Right forelimb (tissue), 1 donor: ENCODE data around the gene GLCE.
"Not testable (repeated sequence)": the region's sequence is repeated elsewhere in the genome, so short reads cannot be mapped to it uniquely, and the experiment has no call there.

Experiments
- DNase-seq: peaks from one replicate; pipeline ENCODE4 v3.0.0-alpha.2; 2018

GLCE gene

DNA sequence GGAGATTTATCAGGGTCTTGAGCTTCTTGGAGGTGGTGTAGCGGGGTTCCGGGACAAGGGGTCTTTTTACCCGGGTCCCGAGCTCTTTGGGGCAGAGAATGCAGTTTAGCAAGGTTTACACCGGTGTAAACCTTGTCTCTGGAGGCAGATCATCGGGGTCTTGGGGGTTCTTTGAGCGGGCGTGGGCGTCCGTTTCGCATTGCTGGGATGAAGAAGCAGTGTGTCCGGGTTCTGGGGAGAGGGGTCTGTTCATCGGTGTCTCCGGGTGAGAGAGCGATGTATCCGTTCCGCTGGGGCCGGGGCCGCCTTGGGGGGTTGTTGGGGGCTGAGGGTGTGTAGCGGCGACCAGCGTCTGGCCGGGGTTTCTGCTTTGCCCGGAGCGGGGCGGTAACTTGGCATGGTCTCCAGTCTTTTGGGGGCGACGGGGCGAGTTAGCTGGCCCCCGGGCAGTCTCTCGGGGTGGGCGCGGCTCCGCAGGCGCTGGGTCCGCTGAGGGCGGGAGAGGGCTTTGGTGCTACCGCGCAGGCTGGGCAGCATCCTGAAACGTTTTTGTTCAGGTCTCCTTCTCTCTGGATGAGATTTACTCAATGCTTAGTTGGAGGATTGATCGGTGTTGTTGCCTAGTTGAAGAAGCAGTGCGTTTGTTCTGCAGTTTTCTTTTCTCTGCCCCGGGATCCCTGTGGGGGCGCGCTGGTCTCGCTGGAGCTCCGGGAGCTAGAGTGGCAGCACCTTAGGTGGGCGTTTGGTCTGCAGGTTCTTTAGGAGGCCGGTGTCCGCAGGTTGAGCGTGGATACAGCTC, 843 bp downstream of the GLCE start:
- DNase-seq, result peak; percentile 65

DNA sequence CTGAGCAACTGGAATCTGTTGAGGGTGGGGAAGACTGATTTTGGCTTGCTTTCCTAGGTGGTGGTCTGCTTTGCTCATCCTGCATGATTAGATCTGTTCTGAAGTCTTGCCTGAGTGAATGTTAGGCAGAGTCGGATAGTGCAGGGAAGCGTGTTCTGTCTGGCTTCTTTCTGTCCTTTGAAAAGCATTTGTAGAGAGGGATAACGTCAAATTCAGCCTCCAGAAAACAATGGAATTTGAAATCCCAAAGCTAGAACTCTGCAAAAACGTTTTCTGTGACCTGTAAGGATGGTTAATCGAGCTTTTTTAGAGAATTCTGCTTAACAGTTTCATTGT, 1.4 kb downstream of the GLCE start:
- DNase-seq, result no peak

DNA sequence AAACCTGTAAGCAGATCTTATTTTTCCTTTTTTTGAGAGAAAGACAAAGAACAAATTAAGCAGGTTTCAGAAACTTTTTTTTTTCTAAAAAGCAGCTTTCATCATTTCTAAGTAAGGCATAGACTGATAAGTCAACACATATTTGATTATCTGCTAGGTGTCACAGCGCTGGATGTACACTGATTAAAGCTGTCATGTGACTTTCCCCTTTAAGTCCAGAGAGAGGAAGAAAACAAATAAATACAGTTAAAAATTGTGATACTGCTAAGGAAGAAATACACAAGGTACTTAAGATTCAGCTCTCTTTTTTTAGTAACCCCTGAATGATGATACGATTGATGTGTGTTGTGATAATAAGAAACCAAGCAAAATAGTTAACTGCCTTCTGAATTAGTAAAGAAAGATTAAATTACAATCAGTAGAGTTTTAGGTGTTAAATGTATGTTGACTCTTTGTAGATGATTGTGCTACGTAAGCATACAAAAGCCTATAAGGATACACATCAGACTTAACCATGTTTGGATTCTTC, 2.8 kb downstream of the GLCE start:
- no peak for DNase-seq

DNA sequence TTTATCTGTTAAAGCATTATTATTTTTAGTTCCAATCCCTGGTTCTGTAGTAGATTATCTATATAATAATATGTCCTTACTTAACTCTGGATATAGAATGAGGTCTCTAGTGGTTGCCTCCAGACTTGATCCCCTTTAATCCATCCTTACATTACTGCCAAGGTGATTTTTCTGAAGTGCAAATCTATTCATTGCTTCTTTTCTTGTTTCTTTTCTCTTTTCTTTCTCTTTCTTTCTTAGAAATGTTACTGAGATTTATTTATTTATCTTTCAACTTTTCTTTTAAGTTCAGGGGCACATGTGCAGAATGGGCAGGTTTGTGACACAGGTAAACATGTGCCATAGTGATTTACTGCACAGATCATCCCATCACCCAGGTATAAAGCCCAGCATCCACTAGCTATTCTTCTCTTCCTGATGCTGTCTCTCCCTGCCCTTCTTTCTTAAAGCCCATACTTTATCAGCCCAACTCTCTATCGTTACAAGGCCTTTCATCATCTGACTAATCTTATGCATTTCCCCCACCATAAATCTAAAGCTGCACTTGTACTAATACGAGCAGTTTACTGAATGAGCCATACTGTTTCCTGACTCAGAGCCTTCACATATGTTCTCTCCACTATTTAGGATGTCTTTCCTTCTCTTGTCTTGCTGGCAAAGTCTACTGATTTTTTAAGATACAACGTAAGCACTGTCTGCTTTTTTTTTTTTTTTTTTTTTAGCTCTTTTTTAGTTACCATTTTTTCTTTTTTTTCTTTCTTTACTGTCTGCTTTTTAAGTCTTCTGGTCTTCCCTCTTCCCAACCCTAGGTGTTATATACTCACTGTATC, 4.6 kb downstream of the GLCE start:
- DNase-seq, result no peak

DNA sequence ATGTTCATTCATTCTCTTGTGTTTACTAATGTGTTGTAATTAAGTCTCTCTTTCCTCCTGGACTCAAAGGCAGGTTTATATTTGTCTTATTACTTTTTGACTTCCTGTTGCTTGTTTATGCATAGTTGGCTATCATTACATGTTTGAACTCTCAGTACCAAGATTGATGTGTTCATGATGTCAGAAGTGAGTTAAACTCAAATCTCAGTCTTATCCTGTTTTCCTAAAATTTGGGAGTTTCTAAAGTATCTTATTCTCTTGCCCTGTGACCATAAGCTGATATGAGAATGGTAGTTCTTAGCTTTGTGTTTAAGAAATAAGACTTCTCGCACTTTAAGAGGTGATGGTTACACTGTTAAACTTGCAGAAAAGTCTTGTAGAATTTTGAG, 5.2 kb downstream of the GLCE start:
- DNase-seq, result no peak

DNA sequence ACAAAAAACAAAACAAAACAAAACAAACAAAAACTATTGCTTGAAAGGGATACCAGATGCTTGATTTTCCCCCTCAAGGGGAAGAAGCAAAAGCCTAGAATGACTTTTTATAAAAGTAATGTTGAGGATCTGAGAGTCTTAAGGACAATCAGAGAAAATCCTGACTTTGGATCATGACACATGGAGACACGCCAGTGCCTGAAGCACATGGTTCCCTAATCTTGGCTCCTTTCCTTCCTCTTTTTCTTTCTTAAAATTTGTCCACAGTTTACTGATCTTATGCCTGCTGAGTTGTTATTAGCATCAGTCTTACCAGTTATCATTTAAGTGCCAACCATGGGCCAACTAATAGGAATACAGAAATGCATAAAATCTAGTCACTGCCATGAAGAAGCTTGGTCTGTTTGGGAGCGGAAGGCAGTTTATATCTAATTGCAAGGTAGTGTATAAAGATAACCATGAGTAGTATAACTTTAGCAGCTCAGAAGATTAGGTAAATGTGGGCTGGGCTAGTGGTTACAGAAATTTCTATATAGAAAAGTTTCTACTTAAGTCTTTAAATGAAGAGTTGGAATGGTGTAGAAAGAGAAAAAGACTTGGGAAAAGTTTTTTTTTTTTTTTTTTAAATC, 6.9 kb downstream of the GLCE start:
- DNase-seq, result no peak

DNA sequence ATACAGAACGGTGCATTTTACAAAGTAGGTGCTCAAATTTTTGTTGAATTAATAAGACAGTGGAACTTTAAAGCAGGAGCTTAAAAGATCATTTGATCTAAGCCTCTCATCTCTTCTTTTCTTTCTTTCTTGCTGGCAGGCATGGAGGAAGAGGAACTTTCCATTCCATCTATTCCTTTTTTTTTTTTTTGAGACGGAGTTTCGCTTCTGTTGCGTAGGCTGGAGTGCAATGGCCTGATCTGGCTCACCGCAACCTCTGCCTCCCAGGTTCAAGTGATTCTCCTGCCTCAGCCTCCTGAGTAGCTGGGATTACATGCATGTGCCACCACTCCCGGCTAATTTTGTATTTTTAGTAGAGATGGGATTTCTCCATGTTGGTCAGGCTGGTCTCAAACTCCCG, 7.9 kb downstream of the GLCE start:
- not testable (repeated sequence) for DNase-seq

DNA sequence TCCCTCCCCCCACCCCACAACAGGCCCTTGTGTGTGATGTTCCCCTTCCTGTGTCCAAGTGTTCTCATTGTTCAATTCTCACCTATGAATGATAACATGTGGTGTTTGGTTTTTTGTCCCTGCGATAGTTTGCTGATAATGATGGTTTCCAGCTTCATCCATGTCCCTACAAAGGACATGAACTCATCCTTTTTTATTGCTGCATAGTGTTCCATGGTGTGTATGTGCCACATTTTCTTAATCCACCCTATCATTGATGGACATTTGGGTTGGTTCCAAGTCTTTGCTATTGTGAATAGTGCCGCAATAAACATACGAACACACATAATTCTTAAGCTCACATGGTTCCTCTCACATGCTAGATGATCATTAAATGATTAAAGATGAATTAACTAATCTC, 9.1 kb downstream of the GLCE start:
- not testable (repeated sequence) for DNase-seq

DNA sequence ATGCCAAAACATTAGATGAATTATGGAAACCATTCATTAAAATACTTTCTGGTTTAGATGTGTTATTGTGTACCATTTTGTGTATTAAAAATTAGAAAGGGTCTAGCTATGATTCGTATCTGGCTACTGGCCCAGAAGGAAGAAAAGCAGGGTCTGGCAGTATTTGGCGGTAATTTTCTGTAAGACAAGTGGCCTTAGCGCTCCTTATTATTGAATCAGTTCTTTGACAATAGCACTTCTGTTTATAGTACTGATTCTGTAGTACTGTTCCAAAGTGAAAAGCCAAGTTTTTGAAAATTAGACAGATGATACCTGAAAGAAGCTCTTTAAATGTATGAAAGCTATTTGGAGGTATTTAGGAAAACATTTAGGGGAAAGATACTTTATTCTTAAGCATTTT, 10.2 kb downstream of the GLCE start:
- DNase-seq, result no peak

DNA sequence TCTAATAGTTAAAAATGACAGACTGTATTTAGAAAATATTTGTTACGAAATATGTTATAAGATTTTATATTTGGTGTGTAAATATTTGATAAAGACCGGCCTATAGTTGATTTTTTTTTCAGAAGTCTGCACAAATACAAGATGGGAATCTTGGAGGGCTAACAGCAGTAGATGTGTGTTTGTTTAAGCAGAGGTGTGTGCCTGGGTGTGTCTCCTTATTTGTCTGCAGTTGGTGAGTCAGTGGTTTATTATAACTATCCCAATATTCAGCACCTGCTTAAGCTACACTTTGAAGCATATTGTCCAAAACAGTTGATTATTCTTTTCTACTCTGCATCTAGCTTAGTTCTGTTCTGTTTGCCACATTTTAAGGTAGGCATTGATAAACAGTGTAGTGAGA, 12.4 kb downstream of the GLCE start:
- no peak for DNase-seq

DNA sequence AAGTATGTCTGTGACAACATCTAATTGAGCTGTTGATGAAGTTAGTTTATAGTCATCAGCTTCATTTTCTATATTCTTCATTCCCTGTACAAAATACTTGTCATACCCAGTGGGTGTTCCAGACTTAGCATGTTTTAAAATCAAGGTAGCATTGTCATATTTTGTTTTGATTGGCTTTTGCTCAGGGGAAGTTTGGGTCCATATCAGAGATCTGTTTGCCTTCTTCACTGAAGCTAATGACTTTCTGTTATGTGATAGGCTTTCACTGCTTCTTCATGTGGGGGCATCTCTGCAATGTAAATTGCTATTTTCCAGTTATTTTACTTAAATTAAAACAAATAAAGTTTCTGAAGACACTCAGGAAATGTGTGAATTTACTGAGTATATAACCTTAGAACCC, 15.1 kb downstream of the GLCE start:
- no peak for DNase-seq

DNA sequence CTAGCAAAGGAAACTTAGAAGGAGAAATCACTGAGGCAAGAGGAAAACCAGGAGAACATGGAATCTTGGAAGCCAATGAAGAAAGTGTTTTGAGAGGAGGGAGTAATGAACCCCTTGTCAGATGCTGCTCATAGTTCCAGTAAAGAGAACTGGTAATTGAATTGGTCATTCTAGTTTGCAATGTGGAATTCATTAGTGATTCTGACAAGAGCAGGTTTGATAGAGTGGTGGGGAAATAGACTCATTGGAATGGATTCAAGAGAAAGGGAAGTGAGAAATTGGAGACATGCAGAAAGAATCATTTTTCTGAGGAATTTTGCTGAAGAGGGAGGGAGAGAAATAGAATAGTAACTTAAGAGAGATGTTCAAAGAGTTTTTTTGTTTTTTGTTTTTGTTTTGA, 21.0 kb downstream of the GLCE start:
- DNase-seq, result no peak

DNA sequence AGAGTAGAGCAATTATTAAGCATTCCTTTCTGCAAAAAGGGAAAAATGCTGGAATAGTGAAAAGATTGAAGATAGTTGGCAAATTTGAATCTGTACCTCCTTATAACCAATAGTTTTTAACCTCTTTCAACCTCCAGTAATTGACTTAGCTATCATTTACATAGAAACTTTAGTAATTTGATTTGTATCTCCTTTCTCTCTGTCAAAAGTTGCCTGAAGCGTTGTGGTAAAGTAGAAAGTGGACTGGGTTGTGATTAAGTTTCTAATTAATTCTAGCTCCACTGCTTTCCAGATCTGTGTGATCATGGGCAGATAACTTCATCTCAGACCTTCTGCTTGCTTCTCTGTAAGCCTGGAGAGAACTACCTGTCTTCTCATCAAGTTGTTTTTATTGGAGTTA, 24.8 kb downstream of the GLCE start:
- DNase-seq, result no peak

DNA sequence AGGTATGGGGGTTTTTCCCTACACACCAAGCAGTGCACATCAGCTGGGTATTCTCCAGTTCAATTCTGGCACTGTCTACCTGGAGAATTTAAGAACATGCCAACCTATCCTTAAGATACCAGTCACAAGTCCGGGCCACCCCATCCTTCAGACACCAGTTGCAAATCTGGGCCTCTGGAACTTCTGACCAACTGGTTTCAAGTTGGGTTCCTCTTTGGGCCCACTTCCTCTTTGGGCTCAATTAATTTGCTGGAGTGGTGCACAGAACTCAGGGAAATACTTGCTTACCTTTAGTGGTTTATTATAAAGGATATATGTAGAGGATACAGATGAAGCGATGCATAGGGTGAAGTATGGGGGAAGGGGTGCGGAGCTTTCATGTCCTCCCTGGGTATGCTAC, 25.3 kb downstream of the GLCE start:
- no peak for DNase-seq

DNA sequence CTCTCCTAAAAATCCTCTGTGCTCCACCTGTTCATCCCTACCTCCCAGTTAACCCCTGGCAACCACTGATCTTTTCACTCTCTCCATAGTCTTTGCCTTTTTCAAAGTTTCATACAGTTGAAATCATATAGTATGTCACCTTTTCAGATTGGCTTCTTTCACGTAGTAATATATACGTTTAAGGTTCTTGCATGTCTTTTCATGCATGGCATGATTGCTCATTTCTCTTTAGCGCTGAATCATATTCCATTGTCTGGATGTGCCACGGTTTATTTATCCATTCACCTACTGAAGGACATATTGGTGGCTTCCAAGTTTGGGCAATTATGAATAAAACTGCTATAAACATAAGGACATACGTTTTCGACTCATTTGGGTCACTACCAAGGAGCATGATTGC, 28.7 kb downstream of the GLCE start:
- DNase-seq, result no peak

DNA sequence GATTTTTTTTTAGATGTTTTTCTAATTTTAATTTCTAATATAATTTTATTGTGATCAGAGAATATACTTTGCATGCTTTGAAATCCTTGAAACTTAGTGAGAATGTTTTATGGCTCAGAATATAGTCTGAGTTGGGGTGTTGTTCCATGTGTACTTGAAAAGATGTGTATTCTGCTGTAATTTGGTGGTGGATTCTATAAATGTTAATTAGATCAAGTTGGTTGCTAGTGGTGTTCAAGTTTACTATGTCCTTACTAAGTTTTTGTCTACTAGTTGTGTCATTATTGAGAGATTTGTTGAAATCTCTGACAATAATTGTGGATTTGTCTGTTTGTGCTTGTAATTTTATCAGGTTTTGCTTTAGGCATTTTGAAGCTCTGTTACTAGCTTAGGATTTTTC, 29.7 kb downstream of the GLCE start:
- no peak for DNase-seq

DNA sequence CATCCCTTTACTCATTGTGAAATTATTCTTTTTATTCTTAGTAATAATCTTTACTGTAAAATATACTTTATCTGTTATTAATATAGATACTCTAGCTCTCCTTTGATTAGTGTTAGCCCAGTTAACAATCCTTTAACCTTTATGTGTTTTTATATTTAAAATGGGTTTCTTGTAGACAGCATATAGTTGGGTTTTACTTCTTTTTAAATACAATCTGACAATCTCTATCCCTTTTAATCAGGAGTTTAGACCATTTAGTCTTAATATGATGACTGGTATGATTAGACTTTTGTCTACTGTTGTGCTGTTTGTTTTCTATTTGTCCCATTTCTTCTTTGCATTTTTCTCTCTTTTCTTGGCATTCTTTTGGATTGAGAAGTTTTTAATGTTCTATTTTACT, 30.1 kb downstream of the GLCE start:
- no peak for DNase-seq

DNA sequence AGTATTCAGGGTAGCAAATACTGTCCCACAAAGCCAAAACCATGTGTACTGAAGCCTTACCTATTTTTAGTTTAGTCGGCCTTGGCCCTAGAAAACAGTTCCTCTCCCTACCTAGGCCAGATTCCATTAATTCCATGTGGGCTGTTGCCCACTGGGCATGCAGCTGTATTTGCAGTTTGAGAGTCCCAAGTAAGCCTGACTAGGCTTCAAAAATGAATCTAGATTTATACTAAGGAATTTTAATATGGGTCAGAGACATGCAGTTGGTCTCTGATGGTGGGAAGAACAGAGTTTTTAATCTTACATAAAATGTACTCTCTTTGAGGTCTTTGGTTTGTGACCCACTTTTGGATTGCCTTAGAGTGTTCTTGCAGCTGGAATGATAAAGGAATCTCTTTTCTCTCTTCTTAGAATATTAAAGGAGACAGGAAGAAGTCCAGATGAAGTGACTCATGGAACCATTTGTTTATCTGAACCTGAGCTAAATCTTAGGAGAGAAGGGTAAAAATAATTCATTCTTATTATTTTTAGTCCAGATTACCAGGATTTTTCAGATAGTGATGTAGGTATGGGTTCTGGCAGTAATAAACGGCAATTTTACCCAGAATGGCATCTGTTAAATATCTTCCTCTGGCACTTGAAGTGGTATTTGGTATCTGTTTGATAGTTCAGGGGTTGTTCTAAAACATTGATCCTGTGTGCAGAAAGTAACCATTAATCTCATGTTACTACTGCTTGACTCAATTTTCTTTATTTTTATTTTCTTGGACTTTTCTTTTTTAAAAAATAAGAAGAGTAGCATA, 33.8 kb downstream of the GLCE start:
- no peak for DNase-seq

DNA sequence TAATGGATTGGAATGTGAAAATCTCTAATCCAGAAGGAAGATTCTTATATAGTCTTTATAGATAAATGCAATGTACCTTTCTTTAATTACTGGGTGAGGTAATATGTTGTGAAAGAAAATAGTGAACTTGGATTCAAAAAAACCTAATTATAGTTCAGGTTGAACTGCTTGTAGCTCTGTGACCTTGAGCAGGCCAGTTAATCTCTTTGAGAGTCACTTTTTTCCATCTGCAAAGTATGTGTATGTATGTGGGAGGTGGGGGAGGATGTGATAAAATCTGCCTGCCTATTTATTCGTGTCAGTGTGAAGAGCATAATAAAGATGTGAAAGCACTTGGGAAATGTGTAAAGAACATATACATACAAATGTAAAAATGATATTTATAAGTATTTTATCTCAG, 34.4 kb downstream of the GLCE start:
- no peak for DNase-seq

DNA sequence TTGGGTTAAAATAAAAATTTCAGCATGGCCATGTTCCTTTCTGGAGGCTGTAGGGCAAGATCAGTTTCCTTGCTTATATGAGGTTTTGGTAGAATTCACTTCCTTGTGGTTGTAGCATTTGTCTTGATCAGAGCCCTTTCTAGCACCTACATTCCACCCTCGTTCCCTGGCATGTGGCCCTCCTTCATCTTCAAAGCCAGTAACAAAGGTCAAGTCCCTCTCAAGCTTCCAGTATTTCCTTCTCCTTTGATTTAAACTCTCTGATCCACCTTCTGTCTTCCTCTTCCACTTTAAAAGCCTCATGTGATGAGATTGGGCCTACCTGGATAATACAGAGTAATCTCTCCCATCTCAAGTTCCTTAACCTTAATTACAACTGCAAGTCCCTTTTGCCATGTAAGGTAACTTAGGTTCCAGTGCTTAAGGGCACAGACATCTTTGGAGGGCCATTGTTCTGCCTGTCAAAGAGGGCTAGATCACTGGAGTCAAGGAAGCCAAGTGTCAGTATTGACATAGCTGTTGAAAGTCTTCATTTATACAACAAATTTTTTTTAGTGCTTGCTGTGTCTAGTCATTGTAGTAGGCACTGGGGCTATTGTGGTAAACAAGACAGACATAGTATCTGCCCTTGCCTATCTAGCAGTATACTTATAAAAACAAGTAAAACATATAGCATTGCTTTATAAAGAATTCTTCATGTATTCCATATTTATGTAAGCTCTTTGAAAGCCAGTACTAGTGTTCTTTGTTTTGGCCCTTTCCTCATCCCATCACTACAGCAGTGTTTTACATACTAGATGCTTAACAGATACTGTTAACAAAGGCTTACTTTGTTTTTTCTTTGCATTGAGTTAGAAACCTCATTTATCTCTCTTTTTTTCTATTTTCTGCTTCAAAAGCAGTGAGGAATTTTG, 40.7 kb downstream of the GLCE start:
- no peak for DNase-seq

DNA sequence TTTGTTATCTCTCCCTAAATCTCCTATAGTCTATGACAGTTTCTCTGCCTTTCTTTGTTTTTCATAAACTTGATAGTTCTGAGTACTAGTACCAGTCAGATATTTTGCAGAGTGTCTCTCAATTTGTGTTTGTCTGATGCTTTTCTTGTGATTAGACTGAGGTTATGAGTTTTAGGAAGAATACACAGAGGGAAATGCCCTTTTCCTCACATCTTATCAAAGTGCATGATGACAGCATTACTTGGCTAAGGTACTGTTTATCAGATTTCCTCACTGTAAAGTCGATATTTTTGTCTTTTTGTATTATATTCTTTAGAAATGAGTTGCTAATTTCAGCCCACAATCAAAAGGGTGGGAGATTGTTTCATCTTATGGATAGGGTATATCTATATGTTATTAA, 45.6 kb downstream of the GLCE start:
- no peak for DNase-seq

DNA sequence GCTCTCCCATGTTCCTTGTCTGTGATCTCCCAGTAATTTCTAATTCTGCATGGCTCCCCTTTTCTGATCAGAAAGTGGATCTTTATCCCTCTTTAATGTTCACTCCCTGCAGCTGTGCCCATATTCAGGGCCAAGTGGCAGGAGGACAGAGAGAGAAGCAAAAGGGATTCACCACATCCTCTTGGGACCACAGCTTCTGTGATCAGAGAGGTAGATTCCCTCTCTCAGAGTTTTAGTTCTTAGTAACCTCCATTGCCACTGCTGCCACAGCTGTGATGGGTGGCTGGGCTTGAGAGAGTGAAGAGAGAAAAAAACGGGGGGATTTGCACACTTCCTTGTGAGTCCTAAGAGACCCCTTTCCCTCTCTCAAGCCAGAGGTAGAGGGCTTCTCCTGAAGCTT, 49.2 kb downstream of the GLCE start:
- no peak for DNase-seq
